Sigmoid colon (tissue), 7 donors: ENCODE data around the gene BLOC1S2. TPM values are rescaled to one million over a fixed set of nuclear protein-coding genes. Genes with fewer than 3 reads are reported as not detected.

Experiments
- DNase-seq: peaks from one replicate; pipeline ENCODE4 v3.0.0-alpha.2; 2019
- H3K27ac ChIP-seq, 4 donors: fragments of 200-600 bp; sonication (generic); one replicate each; pipeline ENCODE4 v1.5.1; 2016 to 2019; ENCODE audit warnings: mild to moderate bottlenecking in 1 of 4
- H3K27me3 ChIP-seq, 3 donors: fragments of 200-600 bp; sonication (generic); one replicate each; pipeline ENCODE4 v1.5.1; 2019; ENCODE audit warnings: mild to moderate bottlenecking in 1 of 3
- H3K36me3 ChIP-seq, 4 donors: fragments of 200-600 bp; sonication (generic); one replicate each; pipeline ENCODE4 v1.5.1; 2016 to 2019
- H3K4me1 ChIP-seq, 4 donors: fragments of 200-600 bp; sonication (generic); one replicate each; pipeline ENCODE4 v1.5.1; 2017 to 2019
- H3K4me3 ChIP-seq, 4 donors: fragments of 200-600 bp; sonication (generic); one replicate each; pipeline ENCODE4 v1.5.1; 2017 to 2019; ENCODE audit warnings: mild to moderate bottlenecking in 2 of 4, moderate library complexity in 1 of 4
- H3K9me3 ChIP-seq, 4 donors: fragments of 200-600 bp in 3 of 4; sonication (generic) in 3 of 4; one replicate each; pipeline versions ENCODE4 v1.5.1 to v1.6.1; 2013 to 2019
- EP300 ChIP-seq, 4 donors: sonication (generic); formaldehyde crosslinking; IDR thresholded peaks; one replicate each; pipeline ENCODE4 v1.6.1; 2017; ENCODE audit warnings: antibody characterized with exemption in 4 of 4
- POLR2A ChIP-seq, 2 donors: fragments of 450-650 bp; IDR thresholded peaks; one replicate each; pipeline ENCODE4 v1.6.1; 2016; ENCODE audit warnings: antibody characterized with exemption in 2 of 2, mild to moderate bottlenecking in 2 of 2, moderate library complexity in 2 of 2
- POLR2AphosphoS5 ChIP-seq, 4 donors: sonication (generic); formaldehyde crosslinking; IDR thresholded peaks; one replicate each; pipeline ENCODE4 v1.6.1; 2017; ENCODE audit warnings: antibody characterized with exemption in 4 of 4
- WGBS, 2 donors: extraction: QIAGEN DNeasy Blood & Tissue Kit; methylation state at CpG; one replicate each; pipeline ENCODE4 v1.1.7; 2013; 5-methylcytosine and 5-hydroxymethylcytosine counted together
- intact Hi-C: fragments of 100-400 bp; cut with DNase I; formaldehyde crosslinking; loops from one replicate; pipeline ENCODE4 v1.15.1; 2023
- polyA plus RNA-seq, 3 donors: library from polyadenylated mRNA; stranded (reverse); fragments of 200-250 nt; gene quantifications; one replicate each; pipeline ENCODE4 v1.2.3, GENCODE V29; 2013
- total RNA-seq, 4 donors: library from RNA; depleted of rRNA; stranded (reverse); fragments of >200 nt; gene quantifications; one replicate each; pipeline ENCODE4 v1.1.0, GENCODE V29; 2016
- TF ChIP-seq, protein P1 (sequence below), 4 experiments: fragments of 450-650 bp in 3 of 4; fragments of 200-600 bp in 1 of 4; IDR thresholded peaks; one replicate each; pipeline ENCODE4 v1.5.1; 2016 to 2019; ENCODE audit warnings: antibody characterized with exemption in 4 of 4, mild to moderate bottlenecking in 3 of 4, moderate library complexity in 2 of 4
- donor health status: healthy with polysubstance abuse.
- donor health status: Bipolar disorder and iron deficiency.
- donor health status: healthy.

Gene BLOC1S2
- total and polyA plus RNA-seq, 7 donors = 12.1 to 55.0 (median 23.9) TPM

DNA sequence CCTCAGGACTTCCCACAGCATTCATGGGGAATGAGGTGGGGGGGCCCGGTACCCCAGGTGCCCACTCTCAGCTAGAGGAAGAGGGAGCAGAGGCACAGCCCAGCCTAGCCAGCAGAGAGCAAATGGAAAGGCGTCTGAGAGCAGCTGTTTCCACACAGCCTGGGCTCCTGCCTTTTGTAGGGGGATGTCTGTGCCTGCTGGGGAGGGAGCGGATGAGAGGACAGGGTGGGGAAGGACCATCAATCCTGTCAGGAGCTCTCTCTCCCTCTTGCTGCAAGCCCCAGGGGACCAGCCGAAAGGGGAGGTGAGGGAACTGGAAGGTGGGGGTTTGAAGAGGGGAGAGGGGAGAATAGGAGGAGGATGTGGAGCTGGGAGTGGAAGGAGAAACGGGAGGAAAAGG, 43.6 kb upstream of the BLOC1S2 start, which contains the start of gene PKD2L1:
TSS of gene PKD2L1 (minus strand) at position 150 of the 400 bp plus-strand sequence. CDS start at position 25, 125 bp downstream.
- intact Hi-C loops = no loop called here
- 61 to 69% methylated on average over 5 of the region's 5 CpGs for WGBS, 2 donors
- no peak for DNase-seq
- Histone ChIP-seq H3K27ac (no peak within 1 kb of the TSS), H3K9me3 (no peaks in the 10 kb centered on the region), H3K4me3 (no peak within 1 kb of the TSS), H3K36me3 (no peaks in the 10 kb centered on the region), H3K27me3 (peaks cover 0 to 45% (median 10%) of the 10 kb centered on the region in 3 donors), H3K4me1 (peaks cover 0 to 9% (median 6%) of the 10 kb centered on the region in 4 donors)
- no peak for TF ChIP-seq POLR2A (IDR thresholded peaks at IDR 0.05)
- no peak for TF ChIP-seq EP300 (IDR thresholded peaks at IDR 0.05)
- TF ChIP-seq, protein P1, sequence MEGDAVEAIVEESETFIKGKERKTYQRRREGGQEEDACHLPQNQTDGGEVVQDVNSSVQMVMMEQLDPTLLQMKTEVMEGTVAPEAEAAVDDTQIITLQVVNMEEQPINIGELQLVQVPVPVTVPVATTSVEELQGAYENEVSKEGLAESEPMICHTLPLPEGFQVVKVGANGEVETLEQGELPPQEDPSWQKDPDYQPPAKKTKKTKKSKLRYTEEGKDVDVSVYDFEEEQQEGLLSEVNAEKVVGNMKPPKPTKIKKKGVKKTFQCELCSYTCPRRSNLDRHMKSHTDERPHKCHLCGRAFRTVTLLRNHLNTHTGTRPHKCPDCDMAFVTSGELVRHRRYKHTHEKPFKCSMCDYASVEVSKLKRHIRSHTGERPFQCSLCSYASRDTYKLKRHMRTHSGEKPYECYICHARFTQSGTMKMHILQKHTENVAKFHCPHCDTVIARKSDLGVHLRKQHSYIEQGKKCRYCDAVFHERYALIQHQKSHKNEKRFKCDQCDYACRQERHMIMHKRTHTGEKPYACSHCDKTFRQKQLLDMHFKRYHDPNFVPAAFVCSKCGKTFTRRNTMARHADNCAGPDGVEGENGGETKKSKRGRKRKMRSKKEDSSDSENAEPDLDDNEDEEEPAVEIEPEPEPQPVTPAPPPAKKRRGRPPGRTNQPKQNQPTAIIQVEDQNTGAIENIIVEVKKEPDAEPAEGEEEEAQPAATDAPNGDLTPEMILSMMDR (IDR thresholded peaks at IDR 0.05) = no peak
- no peak for TF ChIP-seq POLR2AphosphoS5 (IDR thresholded peaks at IDR 0.05)

DNA sequence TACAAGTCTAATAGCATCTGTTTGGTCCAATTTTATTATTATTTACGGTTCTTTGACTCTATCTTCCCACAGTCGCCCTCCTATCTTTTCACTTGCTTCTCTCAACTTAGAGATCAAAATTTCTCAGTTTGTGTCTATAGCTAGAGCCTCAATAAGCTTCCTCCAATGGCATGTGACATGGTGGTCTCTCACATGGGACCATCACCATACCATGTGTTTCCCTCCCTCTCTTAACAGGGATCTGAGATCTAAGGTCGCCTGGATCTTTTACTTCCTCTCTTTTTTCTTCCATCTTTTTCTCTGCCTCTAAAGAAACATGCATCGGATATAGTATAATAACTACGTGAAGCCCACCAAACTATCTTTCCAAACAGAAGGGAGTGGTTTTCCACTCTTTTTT, 41.7 kb upstream of the BLOC1S2 start:
- TF ChIP-seq POLR2A (IDR thresholded peaks at IDR 0.05) (no peak), EP300 (IDR thresholded peaks at IDR 0.05) (no peak), POLR2AphosphoS5 (IDR thresholded peaks at IDR 0.05) (no peak)
- TF ChIP-seq, protein P1 (IDR thresholded peaks at IDR 0.05) = no peak
- H3K4me3 ChIP-seq = no peak overlapping the region
- DNase-seq = no peak
- H3K36me3 ChIP-seq = no peaks in the 10 kb centered on the region
- intact Hi-C loops = no loop called here
- no peak overlapping the region for H3K27ac ChIP-seq
- WGBS, 2 donors = 62 to 67% methylated on average over 5 of the region's 5 CpGs
- no peaks in the 10 kb centered on the region for H3K9me3 ChIP-seq
- H3K4me1 ChIP-seq = peaks cover 0 to 9% (median 6%) of the 10 kb centered on the region in 4 donors
- H3K27me3 ChIP-seq = peaks cover 0 to 40% (median 10%) of the 10 kb centered on the region in 3 donors

DNA sequence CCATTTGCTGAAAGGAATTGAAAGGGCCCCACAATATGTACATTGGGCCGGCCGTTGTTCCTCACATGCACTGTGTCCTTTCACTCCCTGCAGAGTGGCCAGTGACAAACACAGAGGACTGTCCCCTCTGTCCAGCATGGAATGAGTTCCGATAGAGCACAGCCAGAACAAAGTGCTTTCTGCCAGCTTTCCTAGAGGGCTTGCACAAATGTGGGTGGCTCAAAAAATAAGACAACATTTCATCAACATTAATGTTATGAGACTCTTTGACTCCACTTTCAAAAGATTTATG, 41.2 kb upstream of the BLOC1S2 start:
- TF ChIP-seq EP300 (IDR thresholded peaks at IDR 0.05) (no peak), POLR2A (IDR thresholded peaks at IDR 0.05) (no peak), POLR2AphosphoS5 (IDR thresholded peaks at IDR 0.05) (no peak)
- TF ChIP-seq, protein P1 (IDR thresholded peaks at IDR 0.05) = no peak
- H3K27me3 ChIP-seq = peaks cover 0 to 37% (median 10%) of the 10 kb centered on the region in 3 donors
- WGBS, 2 donors = 71 to 80% methylated on average over 3 of the region's 3 CpGs
- no peak for DNase-seq
- no peak overlapping the region for H3K27ac ChIP-seq
- intact Hi-C loops = no loop called here
- no peaks in the 10 kb centered on the region for H3K9me3 ChIP-seq
- peaks cover 0 to 9% (median 6%) of the 10 kb centered on the region in 4 donors for H3K4me1 ChIP-seq
- no peak overlapping the region for H3K4me3 ChIP-seq
- H3K36me3 ChIP-seq = no peaks in the 10 kb centered on the region

DNA sequence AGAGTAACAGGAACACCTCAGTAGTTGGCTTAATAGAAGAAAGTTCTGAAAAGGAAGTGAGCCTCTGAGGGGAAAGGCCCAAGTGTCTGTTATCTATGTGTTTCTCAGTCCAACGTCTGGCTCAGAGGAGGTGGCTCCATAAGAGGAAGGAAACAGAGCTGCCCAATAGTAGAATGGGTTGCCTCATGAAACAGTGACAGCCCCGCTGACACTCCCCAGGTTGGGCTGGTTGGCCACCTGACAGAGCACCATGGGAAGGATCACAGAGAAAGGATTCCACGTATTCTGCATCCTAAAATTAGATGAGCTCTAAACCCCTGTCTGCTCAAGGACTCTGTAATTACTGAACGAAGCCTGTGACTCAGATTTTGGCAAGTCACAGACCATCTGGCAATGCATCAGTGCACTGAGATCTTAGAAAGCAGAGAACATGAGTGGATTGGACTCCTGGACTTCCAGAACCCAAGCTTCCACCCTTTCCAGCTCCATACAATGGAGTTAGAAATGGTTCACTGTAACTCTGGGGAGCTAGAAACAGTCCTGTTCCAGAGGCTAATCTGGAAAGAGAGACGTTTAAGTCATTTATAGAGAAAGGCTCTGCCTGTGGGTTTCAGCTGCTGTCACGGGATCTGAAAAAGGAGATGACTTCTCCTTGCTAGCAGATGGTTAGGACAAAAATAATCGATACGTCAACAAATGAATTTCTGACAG, 40.7 kb upstream of the BLOC1S2 start:
- Histone ChIP-seq H3K27me3 (peaks cover 0 to 34% (median 10%) of the 10 kb centered on the region in 3 donors), H3K4me3 (no peak overlapping the region), H3K4me1 (peaks cover 0 to 9% (median 6%) of the 10 kb centered on the region in 4 donors), H3K9me3 (no peaks in the 10 kb centered on the region), H3K36me3 (no peaks in the 10 kb centered on the region), H3K27ac (no peak overlapping the region)
- no peak for TF ChIP-seq EP300 (IDR thresholded peaks at IDR 0.05)
- TF ChIP-seq, protein P1 (IDR thresholded peaks at IDR 0.05) = no peak
- peak in 2 of 4 donors; percentile 55 to 67 for TF ChIP-seq POLR2AphosphoS5 (IDR thresholded peaks at IDR 0.05)
- no peak for DNase-seq
- intact Hi-C loops = no loop called here
- WGBS, 2 donors = 47 to 52% methylated on average over 8 of the region's 8 CpGs
